Measurements from ENCODE around the gene BST2.

GRCh38 chr19:17378271-17378670 lies 27.2 kb downstream of the BST2 start:
- no peak for TF ChIP-seq GATA3 (IDR thresholded peaks at IDR 0.05; ENCODE audit: low read depth, low read length)
- TF ChIP-seq GATA2 (IDR thresholded peaks at IDR 0.05; ENCODE audit: low read depth, low read length) = no peak
